Measurements from ENCODE around the gene RBM33.
A peak's percentile ranks its signal among the peaks of the same experiment; 100 is the strongest.

Gene RBM33

GRCh38 chr7:155649588-155649987 is 5.1 kb downstream of the RBM33 start:
- Histone ChIP-seq H3K27me3 (replicated peaks) (no peaks in the 10 kb centered on the region), H3K27ac (no peak overlapping the region), H3K36me3 (replicated peaks) (peaks cover 3% of the 10 kb centered on the region), H3K4me3 (ENCODE audit: low read depth, low read length) (no peak overlapping the region)
- in situ Hi-C loops (cut with HindIII; ENCODE audit: low pct_ligation_motif_present, low sequenced_read_pairs): no loop called here
- TF ChIP-seq CTCF (IDR thresholded peaks at IDR 0.05; ENCODE audit: low read depth, low read length, missing control alignments): no peak
- no peak for DNase-seq

DNA sequence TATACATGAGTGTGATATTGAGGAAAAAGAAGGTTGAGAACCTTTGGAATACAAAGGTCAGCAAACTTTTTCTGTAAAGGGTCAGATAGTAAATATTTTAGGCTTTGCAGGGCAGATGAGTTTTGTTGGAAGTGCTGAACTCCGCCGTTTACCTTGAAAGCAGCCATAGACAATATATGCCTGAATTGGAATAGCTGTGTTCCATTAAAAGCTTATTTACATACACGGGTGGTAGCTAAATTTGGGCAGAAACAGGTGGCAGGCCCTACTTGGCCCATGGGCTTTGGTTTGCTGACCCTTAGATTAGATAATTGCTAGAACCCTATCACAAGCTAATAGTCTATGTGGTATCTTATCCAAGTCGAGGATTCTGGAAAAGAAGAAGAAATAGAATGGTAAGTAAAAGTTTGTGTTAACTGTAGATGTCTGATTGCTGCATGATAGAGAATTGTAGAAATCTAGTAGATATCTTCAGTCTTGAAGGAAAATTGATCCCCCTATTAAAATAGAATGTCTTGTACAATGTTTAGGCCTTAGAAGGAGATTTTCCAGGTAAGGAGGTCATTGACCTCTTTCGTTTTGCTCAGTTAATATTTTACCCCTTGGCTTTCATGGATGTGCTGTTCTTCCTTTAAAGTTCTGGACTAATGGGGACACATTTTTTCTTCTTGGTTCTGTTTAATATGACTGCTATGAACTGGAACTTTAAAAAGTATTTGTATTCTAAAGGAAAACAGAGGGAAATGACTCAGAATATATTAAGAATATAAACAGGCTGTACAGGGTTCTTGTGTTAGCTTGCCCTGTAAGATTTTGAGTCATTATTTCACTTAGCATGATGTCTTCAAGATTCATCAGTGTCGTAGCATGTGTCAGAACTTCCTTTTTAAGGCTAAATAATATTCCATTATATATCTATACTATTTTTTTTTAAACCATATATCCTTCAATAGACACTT is 8.0 kb downstream of the RBM33 start:
- Histone ChIP-seq H3K27ac (peak overlapping the region; percentile 9), H3K4me3 (ENCODE audit: low read depth, low read length) (no peak overlapping the region), H3K27me3 (replicated peaks) (no peaks in the 10 kb centered on the region), H3K36me3 (replicated peaks) (peaks cover 2% of the 10 kb centered on the region)
- in situ Hi-C loops (cut with HindIII; ENCODE audit: low pct_ligation_motif_present, low sequenced_read_pairs): no loop called here
- DNase-seq: no peak
- no peak for TF ChIP-seq CTCF (IDR thresholded peaks at IDR 0.05; ENCODE audit: low read depth, low read length, missing control alignments)

DNA sequence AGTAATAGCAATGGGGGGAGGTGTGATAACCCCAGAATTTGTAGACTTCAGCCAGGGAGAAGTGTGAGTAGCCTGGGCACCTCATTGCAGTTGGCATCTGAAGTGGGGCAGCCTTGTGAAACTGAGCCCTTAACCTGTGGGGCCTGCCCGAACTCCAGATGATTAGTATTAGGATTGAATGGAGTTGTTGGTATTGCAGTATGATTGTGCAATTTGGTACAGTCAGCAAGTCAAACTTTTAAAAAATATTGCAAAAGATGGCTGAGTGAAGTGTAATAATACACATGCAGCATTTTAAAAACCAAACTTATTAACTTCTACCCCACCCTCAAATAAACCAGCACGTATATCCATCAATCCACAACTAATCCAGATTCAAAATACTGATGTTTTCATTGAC is 9.3 kb downstream of the RBM33 start:
- in situ Hi-C loops (cut with HindIII; ENCODE audit: low pct_ligation_motif_present, low sequenced_read_pairs): no loop called here
- Histone ChIP-seq H3K36me3 (replicated peaks) (no peaks in the 10 kb centered on the region), H3K27ac (no peak overlapping the region), H3K27me3 (replicated peaks) (no peaks in the 10 kb centered on the region), H3K4me3 (ENCODE audit: low read depth, low read length) (no peak overlapping the region)
- no peak for TF ChIP-seq CTCF (IDR thresholded peaks at IDR 0.05; ENCODE audit: low read depth, low read length, missing control alignments)
- no peak for DNase-seq

GRCh38 chr7:155656891-155657290 is 12.4 kb downstream of the RBM33 start:
- in situ Hi-C loops (cut with HindIII; ENCODE audit: low pct_ligation_motif_present, low sequenced_read_pairs): no loop called here
- no peaks in the 10 kb centered on the region for H3K27me3 ChIP-seq (replicated peaks)
- no peak overlapping the region for H3K27ac ChIP-seq
- TF ChIP-seq CTCF (IDR thresholded peaks at IDR 0.05; ENCODE audit: low read depth, low read length, missing control alignments): no peak
- no peaks in the 10 kb centered on the region for H3K36me3 ChIP-seq (replicated peaks)
- H3K4me3 ChIP-seq (ENCODE audit: low read depth, low read length): no peak overlapping the region
- DNase-seq: no peak

- no peak for TF ChIP-seq CTCF (IDR thresholded peaks at IDR 0.05; ENCODE audit: low read depth, low read length, missing control alignments)
- in situ Hi-C loops (cut with HindIII; ENCODE audit: low pct_ligation_motif_present, low sequenced_read_pairs): no loop called here
- no peak for DNase-seq
Measured at GRCh38 chr7:155660059-155660757, 15.7 kb downstream of the RBM33 start.

More at GRCh38 chr7:155660059-155660757, 15.7 kb downstream of the RBM33 start:
- Histone ChIP-seq H3K4me3 (ENCODE audit: low read depth, low read length) (no peak overlapping the region), H3K36me3 (replicated peaks) (no peaks in the 10 kb centered on the region), H3K27me3 (replicated peaks) (no peaks in the 10 kb centered on the region), H3K27ac (no peak overlapping the region)
